NCI-H2081 (cell line): Measurements from ENCODE around the gene ASPG.
"Not testable (repeated sequence)": the region's sequence is repeated elsewhere in the genome, so short reads cannot be mapped to it uniquely, and the experiment has no call there.

Experiments used
- DNase-seq, 2 experiments: peaks; one replicate each; lab custom pipeline; 2025; lab: John Stamatoyannopoulos, UW

Gene ASPG

DNA sequence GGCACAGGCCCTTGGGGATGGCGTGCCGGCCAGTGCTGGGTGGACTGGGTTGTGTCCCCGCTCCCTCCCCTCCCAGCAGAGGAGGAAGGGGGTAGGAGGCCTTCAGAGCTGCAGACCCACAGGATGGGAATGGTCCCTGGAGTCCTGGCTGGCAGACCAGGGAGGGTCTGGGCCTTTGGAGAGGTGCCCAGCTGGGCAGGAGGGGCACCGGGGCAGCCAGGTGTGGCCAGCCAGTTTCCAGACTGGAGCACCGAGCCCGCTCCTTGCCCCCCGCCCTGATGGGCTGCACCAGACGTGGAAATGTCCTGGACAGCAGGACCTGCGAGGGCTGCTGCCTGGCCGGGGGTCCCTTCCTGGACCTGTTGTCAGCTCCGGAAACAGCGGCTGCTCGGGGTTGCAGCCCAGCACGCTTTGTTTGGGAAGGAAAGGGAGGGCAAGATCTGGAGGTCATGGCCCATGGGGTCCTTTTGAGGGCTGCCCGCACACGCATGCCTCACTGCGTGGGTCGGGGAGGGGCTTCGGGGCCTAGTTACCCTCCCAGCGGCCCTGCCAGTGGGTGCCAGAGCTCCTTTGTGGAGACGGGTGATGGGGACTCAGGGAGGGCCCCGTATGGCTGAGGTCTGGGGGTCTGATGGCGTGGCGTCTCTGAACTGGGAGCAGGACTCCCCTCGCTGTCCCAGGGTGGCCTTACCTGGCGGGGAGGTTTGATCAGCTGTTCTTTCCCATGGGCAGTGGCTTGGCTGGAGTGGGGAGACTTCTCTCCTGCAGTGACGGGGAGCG lies 62.0 kb downstream of the ASPG start:
- DNase-seq: no peak

GRCh38 chr14:104148433-104149277 lies 63.2 kb downstream of the ASPG start:
- no peak for DNase-seq

GRCh38 chr14:104149278-104149595 lies 63.7 kb downstream of the ASPG start:
- no peak for DNase-seq

DNA sequence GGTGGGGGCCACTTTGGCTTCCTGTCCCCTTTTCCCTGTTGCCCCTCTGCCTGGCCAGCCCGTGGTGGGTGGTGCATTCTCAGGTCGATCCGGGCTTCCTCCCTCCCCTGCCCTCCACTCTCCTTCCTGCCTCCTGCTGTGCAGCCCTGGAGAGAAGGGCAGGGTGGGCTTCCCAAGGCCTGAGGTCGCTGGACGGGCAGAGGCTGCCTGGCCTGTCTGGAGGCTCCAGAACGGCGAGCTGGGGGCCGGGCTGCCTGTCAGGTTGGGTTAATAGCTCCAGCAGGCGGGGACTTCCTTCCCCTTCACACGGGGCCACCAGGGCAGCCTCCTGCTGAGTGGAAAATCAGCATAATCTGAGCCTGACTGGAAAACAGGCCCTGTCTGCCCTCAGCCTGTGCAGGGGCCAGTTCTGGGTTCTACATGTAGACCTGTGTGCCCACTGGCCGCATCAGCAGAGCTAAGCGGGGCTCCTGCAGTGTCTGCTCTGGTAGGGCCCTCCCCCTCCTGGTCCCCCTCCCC lies 64.2 kb downstream of the ASPG start:
- DNase-seq: no peak

GRCh38 chr14:104150136-104151025 lies 64.9 kb downstream of the ASPG start:
- DNase-seq: no peak

- no peak for DNase-seq
Observed at GRCh38 chr14:104151026-104151381, 65.5 kb downstream of the ASPG start.

DNA sequence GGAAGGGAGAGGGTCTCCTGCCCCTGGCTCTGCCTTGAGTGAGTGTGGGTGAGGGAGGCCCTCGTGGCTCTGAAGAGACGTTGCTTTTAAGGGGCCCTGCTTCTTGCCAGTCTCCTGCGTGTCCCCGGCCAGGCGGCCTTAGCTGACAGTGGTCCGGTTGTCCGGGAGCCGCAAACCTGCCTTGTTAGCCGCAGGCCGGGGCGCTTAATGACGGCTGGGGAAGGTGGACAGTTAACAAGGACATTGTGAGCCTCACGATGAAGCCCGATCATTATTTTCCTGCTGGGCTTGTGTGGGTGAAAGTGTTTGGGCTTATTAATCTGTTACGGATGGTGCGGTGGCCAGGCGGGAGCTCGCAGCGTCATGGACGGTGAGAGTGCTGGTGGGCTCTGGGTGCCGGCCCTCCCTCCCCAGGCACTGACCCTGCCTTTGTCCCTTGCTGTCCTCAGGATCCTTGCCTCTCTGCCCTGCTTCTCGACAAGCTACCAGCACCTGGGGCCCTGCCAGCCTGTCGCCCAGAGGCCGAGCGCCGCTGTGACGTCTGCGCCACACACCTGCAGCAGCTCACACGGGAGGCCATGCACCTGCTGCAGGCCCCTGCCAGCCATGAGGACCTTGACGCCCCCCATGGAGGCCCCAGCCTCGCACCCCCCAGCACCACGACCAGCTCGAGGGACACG lies 66.2 kb downstream of the ASPG start:
- no peak for DNase-seq

GRCh38 chr14:104152246-104152575 lies 66.7 kb downstream of the ASPG start:
- DNase-seq: no peak

DNA sequence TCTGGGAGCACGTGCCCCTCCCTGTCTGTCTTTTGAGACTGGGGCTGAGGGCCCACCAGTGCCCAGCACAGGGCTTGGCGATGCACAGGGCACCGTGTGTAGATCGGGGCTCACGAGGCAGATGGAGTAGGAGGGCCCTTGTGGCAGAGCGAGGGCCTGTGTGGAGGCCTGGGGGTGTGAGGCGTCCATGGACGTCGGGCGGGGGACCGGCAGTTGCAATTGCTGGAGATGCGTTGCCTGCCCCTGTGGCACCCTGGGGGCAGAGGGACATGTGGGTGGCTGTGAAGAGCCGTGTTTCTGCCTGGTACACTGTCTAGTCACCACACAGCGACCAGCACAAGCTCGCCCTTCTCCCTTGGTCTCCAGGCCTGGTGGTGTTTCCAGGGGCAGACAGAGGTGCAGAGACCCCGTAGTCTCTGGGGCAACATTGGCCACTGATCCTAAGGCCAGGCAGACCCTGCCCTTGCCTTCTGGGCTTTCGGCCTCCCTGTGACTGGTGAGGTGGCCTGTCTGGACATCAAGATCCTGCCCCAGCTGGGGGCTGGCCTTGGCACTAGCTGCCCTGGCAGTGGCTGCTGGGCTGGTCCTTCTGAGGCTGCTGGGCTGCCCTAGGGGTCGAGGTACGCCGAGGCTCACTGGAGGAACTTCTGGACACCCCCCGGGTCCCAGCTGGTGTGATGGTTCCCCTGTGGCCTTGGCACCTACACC lies 67.3 kb downstream of the ASPG start:
- DNase-seq: no peak

GRCh38 chr14:104153394-104153755 lies 67.9 kb downstream of the ASPG start:
- not testable (repeated sequence) for DNase-seq

GRCh38 chr14:104154246-104154645 lies 68.7 kb downstream of the ASPG start:
- no peak for DNase-seq

DNA sequence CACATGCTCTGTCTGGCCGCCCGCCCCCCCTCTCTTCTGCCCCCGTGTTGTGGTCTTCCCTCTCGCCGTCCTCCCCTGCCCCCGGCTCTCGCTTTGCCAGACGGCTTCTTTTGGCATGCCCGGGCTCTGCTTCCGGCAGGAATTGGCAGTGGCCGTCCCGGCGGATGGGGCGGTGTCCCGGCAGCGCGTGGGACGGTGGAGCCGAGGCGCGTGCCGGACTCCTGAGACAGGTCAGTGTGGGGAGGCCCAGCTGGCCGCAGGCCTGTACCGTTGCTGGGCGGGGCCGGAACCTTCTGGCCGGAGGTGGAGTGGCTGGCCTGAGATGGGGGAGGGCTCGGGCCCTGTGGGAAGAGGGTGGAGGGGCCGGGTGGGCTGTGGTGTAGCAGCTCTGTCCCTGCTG lies 70.0 kb downstream of the ASPG start:
- DNase-seq: no peak

DNA sequence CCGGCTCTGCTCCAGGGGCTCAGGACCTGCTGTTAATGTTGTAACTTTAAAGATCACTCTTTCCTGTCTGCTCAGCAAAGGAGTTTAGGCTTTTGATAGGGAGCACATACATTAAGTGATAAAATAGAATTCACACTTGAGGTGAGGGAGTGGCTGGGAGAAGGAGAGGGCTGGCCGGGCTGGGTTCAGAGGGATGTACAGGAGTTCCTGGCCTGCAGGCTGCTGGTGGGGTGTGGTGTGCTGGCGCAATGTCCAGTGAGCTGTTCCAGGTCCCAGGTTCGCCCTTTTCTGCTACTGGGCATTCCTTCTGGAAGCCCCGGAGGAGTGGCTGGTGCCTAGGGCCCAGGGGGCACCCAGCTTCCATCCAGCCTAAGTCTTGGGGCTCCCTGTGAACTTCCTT lies 70.6 kb downstream of the ASPG start:
- no peak for DNase-seq

DNA sequence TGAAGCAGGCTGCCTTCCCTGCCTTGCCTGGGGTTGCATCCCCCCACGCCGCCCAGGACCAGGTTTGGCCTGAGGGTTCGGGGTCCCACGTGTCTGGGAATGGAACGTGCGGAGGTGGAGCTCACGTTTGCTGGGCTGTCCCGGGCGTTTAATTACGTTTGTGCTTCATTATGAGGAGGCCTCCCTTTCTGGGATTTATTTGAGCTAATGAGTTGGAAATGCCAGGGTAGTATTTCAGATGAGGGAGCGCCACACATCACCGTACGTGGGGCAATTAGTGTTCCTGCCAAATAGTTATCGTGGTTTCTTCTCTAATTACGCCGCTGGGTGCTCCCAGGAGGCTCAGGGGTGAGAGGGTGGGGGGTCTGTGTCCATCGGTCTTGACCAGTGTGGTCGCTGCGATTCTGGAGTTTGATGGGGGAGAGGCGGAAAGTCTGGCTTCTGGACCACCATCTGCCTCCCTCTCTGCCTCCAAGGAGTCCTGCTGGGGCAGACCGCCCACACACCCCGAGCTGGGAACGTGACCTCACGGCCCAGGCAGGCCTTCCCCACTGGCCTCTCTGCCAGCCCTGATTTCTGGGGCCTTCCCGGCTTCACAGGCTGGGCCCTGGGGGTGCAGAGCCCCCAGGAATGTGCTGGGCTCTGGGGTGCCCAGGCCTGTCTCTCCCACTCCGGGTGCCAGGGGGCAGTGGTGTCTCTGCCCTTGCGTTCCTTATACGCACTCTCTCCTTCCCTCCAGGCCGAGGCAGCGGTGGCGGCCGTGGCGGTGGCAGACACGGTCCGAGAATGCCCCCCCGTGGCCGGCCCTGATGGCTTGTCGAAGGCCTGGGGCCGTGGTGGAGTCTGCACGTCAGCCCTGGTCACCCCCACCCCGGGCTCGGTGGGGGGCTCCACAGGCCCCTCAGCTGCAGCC lies 71.8 kb downstream of the ASPG start:
- DNase-seq: no peak

DNA sequence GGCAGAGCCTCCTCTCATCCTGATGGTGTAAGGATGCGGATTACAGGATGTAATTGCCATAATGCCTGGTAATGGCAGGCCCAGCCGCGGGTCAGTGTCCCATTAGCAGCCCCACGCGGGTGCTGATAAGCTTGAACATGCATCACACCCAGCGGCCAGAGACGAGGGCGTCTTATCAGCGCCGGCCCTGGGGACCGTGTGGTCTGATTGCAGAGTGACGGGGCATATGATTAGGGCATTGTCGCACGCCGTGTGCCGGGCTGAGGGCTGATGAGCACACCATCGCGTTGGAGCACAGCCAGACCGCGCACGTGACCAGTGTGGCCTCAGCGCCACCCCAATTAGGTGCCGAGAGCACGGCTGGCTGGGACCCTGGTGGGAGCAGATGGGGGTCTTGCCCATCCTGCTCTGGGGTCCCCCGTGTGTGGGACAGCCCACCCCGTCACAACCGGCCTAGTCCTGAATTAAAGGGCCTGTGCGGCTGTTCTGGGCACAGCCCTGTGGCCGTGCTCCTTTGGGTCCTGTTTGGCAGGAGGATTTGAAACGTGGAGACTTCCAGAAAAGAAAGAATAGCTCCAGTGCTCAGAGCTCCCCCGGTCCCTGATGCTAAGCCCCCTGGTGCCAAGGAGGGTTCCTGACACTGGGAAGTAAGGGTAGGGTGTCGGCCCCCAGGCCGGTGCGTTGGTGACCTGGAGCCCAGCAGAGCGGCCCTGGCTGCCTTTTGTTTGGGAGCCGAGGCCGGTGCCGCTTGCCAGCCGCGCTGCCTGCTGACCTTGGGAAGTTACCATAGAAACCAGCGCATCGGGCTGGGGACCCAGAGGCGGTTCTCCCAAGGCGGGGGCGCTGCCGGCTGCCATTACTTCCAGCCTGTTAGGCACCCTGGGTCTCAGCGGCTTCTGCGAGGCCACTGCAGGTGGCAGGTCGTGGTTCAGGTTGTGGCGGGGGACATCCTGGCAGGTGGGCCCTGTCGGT lies 73.6 kb downstream of the ASPG start:
- DNase-seq: no peak

- DNase-seq: no peak
Observed at GRCh38 chr14:104159990-104160389, 74.5 kb downstream of the ASPG start.

- peak in 1 of 2 experiments; percentile 52 for DNase-seq
Observed at GRCh38 chr14:104161602-104162367, 76.3 kb downstream of the ASPG start.

- no peak for DNase-seq
Observed at GRCh38 chr14:104162495-104162894, 77.0 kb downstream of the ASPG start.
